Measurements from ENCODE around the gene TTC34.

DNA sequence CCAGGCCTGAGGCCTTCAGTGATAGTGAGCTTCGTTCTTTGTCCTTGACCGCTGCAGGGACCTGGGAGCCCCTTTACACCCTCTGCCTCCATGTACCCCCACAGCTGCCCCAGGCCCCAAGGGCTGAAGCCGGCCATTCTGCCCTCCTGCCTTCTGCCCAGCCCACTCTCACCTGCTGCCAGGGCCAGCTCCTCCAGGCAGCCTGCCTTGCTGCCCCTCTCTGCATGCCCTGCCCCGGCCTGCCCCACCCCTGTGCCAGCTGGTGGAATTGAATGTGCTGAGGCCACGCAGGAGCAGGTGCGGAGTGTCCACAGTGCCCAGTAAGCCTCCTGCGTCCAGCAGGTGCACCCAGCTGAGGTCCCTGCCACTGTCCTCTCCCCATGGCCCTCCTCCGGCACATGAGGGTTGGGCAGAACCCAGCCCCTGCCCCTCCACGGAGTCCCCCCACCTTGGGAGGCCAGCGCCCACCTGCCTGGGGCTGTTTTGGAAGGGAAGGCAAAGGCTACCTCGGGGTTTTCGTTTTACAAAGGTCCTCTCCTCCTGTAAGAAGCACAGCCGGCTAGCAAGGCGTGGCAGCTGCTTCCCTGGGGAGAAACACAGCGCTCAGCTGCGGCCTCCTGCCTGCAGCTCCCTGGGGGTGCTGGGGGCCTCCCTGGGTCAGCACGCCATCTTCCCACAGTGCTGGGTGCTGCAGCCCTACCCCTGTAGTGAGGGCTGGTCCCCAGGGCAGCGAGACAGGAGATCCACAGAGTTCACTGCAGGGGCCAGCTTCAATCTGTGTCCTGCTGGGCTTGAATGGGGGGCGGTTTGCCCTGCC lies 189.7 kb downstream of the TTC34 start:
- TF ChIP-seq CTCF (IDR thresholded peaks at IDR 0.05; ENCODE audit: borderline replicate concordance, extremely low read depth, low read length, poor library complexity, severe bottlenecking) (no peak), EZH2 (IDR thresholded peaks at IDR 0.05; ENCODE audit: borderline replicate concordance, low read depth, low read length, severe bottlenecking) (no peak)

Measured in DND-41 (cell line).